B cell (primary cell): ENCODE measurements around the gene XXYLT1. TPM values are rescaled to one million over a fixed set of nuclear protein-coding genes. Genes with fewer than 3 reads are reported as not detected.

ENCODE experiments used
- ATAC-seq: fragments of 200-7000 bp; cut with Tn5 transposase; one replicate; pipeline ENCODE4 v1.10.0; 2021; ENCODE audit warnings: low read depth, mild to moderate bottlenecking, moderate number of reproducible peaks, moderate library complexity
- CTCF ChIA-PET: fragments of 350-600 bp; sonication (Branson Sonifier 250); formaldehyde crosslinking; loops from one replicate; lab custom pipeline; 2021; ENCODE audit warnings: antibody characterized with exemption, inconsistent platforms; lab: Charles Lee
- POLR2A ChIA-PET: fragments of 350-600 bp; sonication (Branson Sonifier 250); formaldehyde crosslinking; loops from one replicate; lab custom pipeline; 2021; ENCODE audit warnings: antibody characterized with exemption; lab: Charles Lee
- DNase-seq: peaks from one replicate; pipeline ENCODE4 v3.0.0; 2013
- H2AFZ ChIP-seq: 2 replicates; pipeline ENCODE4 v1.6.1; 2012; ENCODE audit warnings: mild to moderate bottlenecking, low read depth, low read length; ENCODE audit not compliant: insufficient read depth, poor library complexity, severe bottlenecking
- H3K27ac ChIP-seq, 2 donors: 1 replicate in 1 of 2; 2 replicates in 1 of 2; pipeline ENCODE4 v1.5.1; 2012 to 2013; ENCODE audit warnings: low read length in 2 of 2, mild to moderate bottlenecking in 2 of 2, moderate library complexity in 1 of 2
- H3K27me3 ChIP-seq, 4 experiments: fragments of 200-600 bp in 1 of 4; sonication (generic) in 1 of 4; replicated peaks in 1 of 4; 1 replicate in 2 of 4; 2 replicates in 2 of 4; pipeline versions ENCODE4 v1.6.1 to v1.7.0; 2013 to 2016; ENCODE audit warnings: low read length in 3 of 4, mild to moderate bottlenecking in 2 of 4, mixed read lengths in 1 of 4, moderate library complexity in 1 of 4; ENCODE audit not compliant: insufficient read depth in 4 of 4, control insufficient read depth in 3 of 4; ENCODE audit errors: control extremely low read depth in 1 of 4
- H3K36me3 ChIP-seq, 2 experiments: replicated peaks in 1 of 2; 1 replicate in 1 of 2; 2 replicates in 1 of 2; pipeline versions ENCODE4 v1.6.1 to v1.7.1; 2013; ENCODE audit warnings: low read length in 1 of 2; ENCODE audit not compliant: insufficient read depth in 2 of 2, control insufficient read depth in 1 of 2; ENCODE audit errors: control extremely low read depth in 1 of 2, extremely low read depth in 1 of 2
- H3K4me1 ChIP-seq, 2 donors: fragments of 200-600 bp in 1 of 2; sonication (generic) in 1 of 2; 1 replicate in 1 of 2; 2 replicates in 1 of 2; pipeline versions ENCODE4 v1.5.1 to v1.6.1; 2013 to 2017; ENCODE audit warnings: low read length in 2 of 2; ENCODE audit not compliant: control insufficient read depth in 2 of 2, insufficient read depth in 2 of 2
- H3K4me2 ChIP-seq: replicated peaks from 2 replicates; pipeline ENCODE3; 2012; ENCODE audit warnings: mild to moderate bottlenecking, low read depth, low read length; ENCODE audit not compliant: poor library complexity, severe bottlenecking
- H3K4me3 ChIP-seq, 5 experiments: fragments of 200-600 bp in 1 of 5; sonication (generic) in 1 of 5; 1 replicate in 3 of 5; 2 replicates in 2 of 5; pipeline versions ENCODE4 v1.5.1 to v1.7.0; 2011 to 2016; ENCODE audit warnings: low read length in 4 of 5, mild to moderate bottlenecking in 4 of 5, low read depth in 2 of 5, control low read depth in 1 of 5, moderate library complexity in 1 of 5; ENCODE audit not compliant: insufficient read depth in 1 of 5; ENCODE audit errors: control extremely low read depth in 1 of 5, extremely low read depth in 1 of 5
- H3K79me2 ChIP-seq: fragments of 200-600 bp; sonication (generic); one replicate; pipeline ENCODE4 v1.6.0; 2016; ENCODE audit warnings: low read length; ENCODE audit not compliant: control insufficient read depth, insufficient read depth
- H3K9ac ChIP-seq: fragments of 200-600 bp; sonication (generic); 2 replicates; pipeline ENCODE4 v1.6.1; 2017; ENCODE audit warnings: mild to moderate bottlenecking, low read length, moderate library complexity
- H3K9me3 ChIP-seq, 3 donors: one replicate each; pipeline versions ENCODE4 v1.6.1 to v1.7.1; 2013; ENCODE audit warnings: low read length in 2 of 3; ENCODE audit not compliant: control insufficient read depth in 2 of 3, insufficient read depth in 1 of 3; ENCODE audit errors: control extremely low read depth in 1 of 3
- H4K20me1 ChIP-seq: 2 replicates; pipeline ENCODE4 v1.6.0; 2012; ENCODE audit warnings: mild to moderate bottlenecking, low read length; ENCODE audit not compliant: insufficient read depth, control insufficient read depth, poor library complexity, severe bottlenecking
- H3K27ac Mint-ChIP-seq: one replicate; pipeline ENCODE4 v1.8.0; 2021; ENCODE audit warnings: mixed read lengths
- H3K27me3 Mint-ChIP-seq: one replicate; pipeline ENCODE4 v1.8.0; 2021; ENCODE audit warnings: mixed read lengths
- H3K4me1 Mint-ChIP-seq: one replicate; pipeline ENCODE4 v1.8.0; 2021; ENCODE audit warnings: mixed read lengths
- H3K4me3 Mint-ChIP-seq: one replicate; pipeline ENCODE4 v1.8.0; 2021; ENCODE audit warnings: mixed read lengths
- H3K9me3 Mint-ChIP-seq: one replicate; pipeline ENCODE4 v1.8.0; 2022; ENCODE audit warnings: mixed read lengths; ENCODE audit not compliant: insufficient read depth
- EZH2 ChIP-seq: IDR thresholded peaks from 2 replicates; pipeline ENCODE4 v1.6.1; 2012; ENCODE audit warnings: borderline replicate concordance, low read depth, mild to moderate bottlenecking, moderate library complexity, low read length; ENCODE audit not compliant: insufficient read depth, poor library complexity, severe bottlenecking
- WGBS: methylation state at CpG from one replicate; pipeline ENCODE4 v1.1.5; 2013; ENCODE audit warnings: missing lambda C conversion rate; ENCODE audit not compliant: insufficient coverage; 5-methylcytosine and 5-hydroxymethylcytosine counted together
- intact Hi-C: fragments of 100-400 bp; cut with micrococcal nuclease; formaldehyde crosslinking; loops from one replicate; pipeline ENCODE4 v1.10.0; 2022
- polyA minus RNA-seq: library from RNA; depleted of rRNA, polyadenylated mRNA; stranded (reverse); fragments of >200 nt; gene quantifications from 2 replicates; pipeline ENCODE4 v1.2.3, GENCODE V29; 2012
- polyA plus RNA-seq: library from polyadenylated mRNA; depleted of rRNA; stranded (reverse); fragments of >200 nt; gene quantifications from 2 replicates; pipeline ENCODE4 v1.2.3, GENCODE V29; 2012
- total RNA-seq, 2 donors: library from RNA; stranded (reverse); fragments of 120-200 nt in 1 of 2; gene quantifications; 1 replicate in 1 of 2; 2 replicates in 1 of 2; pipeline versions ENCODE4 v1.2.3 to v1.2.4, GENCODE V29; 2013 to 2022
- TF ChIP-seq, protein P1 (sequence below): fragments of 200-600 bp; IDR thresholded peaks from one replicate; pipeline ENCODE4 v1.8.0; 2022; ENCODE audit warnings: antibody characterized with exemption, mild to moderate bottlenecking

The XXYLT1 gene, protein sequence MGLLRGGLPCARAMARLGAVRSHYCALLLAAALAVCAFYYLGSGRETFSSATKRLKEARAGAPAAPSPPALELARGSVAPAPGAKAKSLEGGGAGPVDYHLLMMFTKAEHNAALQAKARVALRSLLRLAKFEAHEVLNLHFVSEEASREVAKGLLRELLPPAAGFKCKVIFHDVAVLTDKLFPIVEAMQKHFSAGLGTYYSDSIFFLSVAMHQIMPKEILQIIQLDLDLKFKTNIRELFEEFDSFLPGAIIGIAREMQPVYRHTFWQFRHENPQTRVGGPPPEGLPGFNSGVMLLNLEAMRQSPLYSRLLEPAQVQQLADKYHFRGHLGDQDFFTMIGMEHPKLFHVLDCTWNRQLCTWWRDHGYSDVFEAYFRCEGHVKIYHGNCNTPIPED
- 8.8 and 11.2 TPM in 2 replicates for total RNA-seq
- 5.1 TPM for total RNA-seq (2013)
- 1.9 and 2.6 TPM in 2 replicates for polyA plus RNA-seq
- polyA minus RNA-seq = 5.8 and 7.6 TPM in 2 replicates

DNA sequence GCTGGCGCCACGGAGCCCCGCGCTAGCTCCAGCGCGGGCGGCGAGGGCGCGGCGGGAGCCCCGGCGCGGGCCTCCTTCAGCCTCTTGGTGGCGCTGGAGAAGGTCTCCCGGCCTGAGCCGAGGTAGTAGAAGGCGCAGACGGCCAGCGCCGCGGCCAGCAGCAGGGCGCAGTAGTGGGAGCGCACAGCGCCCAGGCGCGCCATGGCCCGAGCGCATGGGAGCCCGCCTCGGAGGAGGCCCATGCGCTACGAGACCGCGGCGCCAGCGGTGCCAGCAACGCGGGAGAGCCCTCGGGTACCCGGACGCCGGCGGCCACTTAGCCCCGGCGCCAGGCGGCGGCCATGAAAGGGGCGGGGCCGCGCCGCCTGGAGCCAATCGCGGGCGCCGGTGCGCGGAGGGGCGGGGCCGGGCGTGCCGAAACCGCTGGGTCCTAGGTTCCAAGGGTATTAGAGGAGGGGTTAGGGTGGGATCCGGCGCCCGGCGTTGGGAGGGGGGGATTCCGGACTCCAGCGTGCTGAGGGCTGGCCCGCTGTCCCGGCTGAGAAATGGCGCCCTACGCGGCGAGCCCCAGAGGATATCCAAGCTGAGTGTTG lies at the start of gene XXYLT1:
Gene XXYLT1 (minus strand): TSS at position 343 of the 593 bp plus-strand sequence. CDS start 101 bp downstream, at position 242.
- under 1% methylated on average over 75 of the region's 75 CpGs for WGBS
- intact Hi-C loops = loop anchor here (1.0 to 10.0 kb wide), 10 partner anchors 11 to 599 kb away; partner anchors contain the start of genes ACAP2, LSG1 and PPP1R2
- ATAC-seq = peak; percentile 84
- no peaks in the 10 kb centered on the region for H3K9me3 Mint-ChIP-seq
- peak within 1 kb of the TSS; percentile 83 for H3K4me2 ChIP-seq
- peak within 1 kb of the TSS; percentile 76 to 90 (median 84) for H3K4me3 ChIP-seq
- no peaks in the 10 kb centered on the region for H3K27me3 Mint-ChIP-seq
- no peaks in the 10 kb centered on the region for H3K79me2 ChIP-seq
- H3K9ac ChIP-seq = peak within 1 kb of the TSS; percentile 71
- ChIA-PET CTCF (interaction anchor here (0.6 to 10.2 kb wide), 42 partner anchors 9 to 645 kb away, joined by 3 to 203 read pairs (median 4); partner anchors contain the start of genes ACAP2, FAM43A, LSG1 and PPP1R2), POLR2A (interaction anchor here (0.6 to 1.8 kb wide), 14 partner anchors 10 to 1801 kb away, joined by 3 to 8 read pairs (median 4); partner anchors contain the start of genes ACAP2, FAM43A and LSG1)
- no peaks in the 10 kb centered on the region for H3K9me3 ChIP-seq
- no peaks in the 10 kb centered on the region for H3K36me3 ChIP-seq
- TF ChIP-seq, protein P1, sequence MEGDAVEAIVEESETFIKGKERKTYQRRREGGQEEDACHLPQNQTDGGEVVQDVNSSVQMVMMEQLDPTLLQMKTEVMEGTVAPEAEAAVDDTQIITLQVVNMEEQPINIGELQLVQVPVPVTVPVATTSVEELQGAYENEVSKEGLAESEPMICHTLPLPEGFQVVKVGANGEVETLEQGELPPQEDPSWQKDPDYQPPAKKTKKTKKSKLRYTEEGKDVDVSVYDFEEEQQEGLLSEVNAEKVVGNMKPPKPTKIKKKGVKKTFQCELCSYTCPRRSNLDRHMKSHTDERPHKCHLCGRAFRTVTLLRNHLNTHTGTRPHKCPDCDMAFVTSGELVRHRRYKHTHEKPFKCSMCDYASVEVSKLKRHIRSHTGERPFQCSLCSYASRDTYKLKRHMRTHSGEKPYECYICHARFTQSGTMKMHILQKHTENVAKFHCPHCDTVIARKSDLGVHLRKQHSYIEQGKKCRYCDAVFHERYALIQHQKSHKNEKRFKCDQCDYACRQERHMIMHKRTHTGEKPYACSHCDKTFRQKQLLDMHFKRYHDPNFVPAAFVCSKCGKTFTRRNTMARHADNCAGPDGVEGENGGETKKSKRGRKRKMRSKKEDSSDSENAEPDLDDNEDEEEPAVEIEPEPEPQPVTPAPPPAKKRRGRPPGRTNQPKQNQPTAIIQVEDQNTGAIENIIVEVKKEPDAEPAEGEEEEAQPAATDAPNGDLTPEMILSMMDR = peak; percentile 9
- TF ChIP-seq EZH2 = no peak
- H3K27ac ChIP-seq = peak within 1 kb of the TSS; percentile 27 to 52
- H3K4me1 Mint-ChIP-seq = peaks cover 19% of the 10 kb centered on the region
- H2AFZ ChIP-seq = peak within 1 kb of the TSS; percentile 79
- H3K27ac Mint-ChIP-seq = peak within 1 kb of the TSS; percentile 88
- peak; percentile 94 for DNase-seq
- no peaks in the 10 kb centered on the region for H4K20me1 ChIP-seq
- no peaks in the 10 kb centered on the region for H3K27me3 ChIP-seq
- H3K4me1 ChIP-seq = peaks cover 17 to 18% of the 10 kb centered on the region in 2 donors
- H3K4me3 Mint-ChIP-seq = peak within 1 kb of the TSS; percentile 91
